GM10248 (cell line): Measurements from ENCODE around the gene CEP112.

Source experiments
- CTCF ChIA-PET: fragments of 300-600 bp; sonication (Branson Sonifier 250); formaldehyde crosslinking; extraction: SDS; loops from one replicate; lab custom pipeline; 2021; ENCODE audit warnings: antibody characterized with exemption; lab: Yijun Ruan, JAX
- POLR2A ChIA-PET: fragments of 350-650 bp; sonication (Branson Sonifier 250); formaldehyde crosslinking; extraction: SDS; loops from one replicate; lab custom pipeline; 2020; ENCODE audit warnings: antibody characterized with exemption; lab: Yijun Ruan, JAX
- DNase-seq: peaks from one replicate; pipeline ENCODE4 v3.0.0; 2012; ENCODE audit errors: extremely low spot score
- TF ChIP-seq, protein P1 (sequence below): IDR thresholded peaks from 2 replicates; pipeline ENCODE4 v1.5.1; 2012; ENCODE audit warnings: mild to moderate bottlenecking, low read depth; ENCODE audit errors: extremely low read depth, missing control alignments, control extremely low read depth

The CEP112 gene

GRCh38 chr17:65664696-65665095, 527.2 kb downstream of the CEP112 start:
- TF ChIP-seq, protein P1, sequence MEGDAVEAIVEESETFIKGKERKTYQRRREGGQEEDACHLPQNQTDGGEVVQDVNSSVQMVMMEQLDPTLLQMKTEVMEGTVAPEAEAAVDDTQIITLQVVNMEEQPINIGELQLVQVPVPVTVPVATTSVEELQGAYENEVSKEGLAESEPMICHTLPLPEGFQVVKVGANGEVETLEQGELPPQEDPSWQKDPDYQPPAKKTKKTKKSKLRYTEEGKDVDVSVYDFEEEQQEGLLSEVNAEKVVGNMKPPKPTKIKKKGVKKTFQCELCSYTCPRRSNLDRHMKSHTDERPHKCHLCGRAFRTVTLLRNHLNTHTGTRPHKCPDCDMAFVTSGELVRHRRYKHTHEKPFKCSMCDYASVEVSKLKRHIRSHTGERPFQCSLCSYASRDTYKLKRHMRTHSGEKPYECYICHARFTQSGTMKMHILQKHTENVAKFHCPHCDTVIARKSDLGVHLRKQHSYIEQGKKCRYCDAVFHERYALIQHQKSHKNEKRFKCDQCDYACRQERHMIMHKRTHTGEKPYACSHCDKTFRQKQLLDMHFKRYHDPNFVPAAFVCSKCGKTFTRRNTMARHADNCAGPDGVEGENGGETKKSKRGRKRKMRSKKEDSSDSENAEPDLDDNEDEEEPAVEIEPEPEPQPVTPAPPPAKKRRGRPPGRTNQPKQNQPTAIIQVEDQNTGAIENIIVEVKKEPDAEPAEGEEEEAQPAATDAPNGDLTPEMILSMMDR: no peak
- no peak for DNase-seq
- POLR2A ChIA-PET: no interaction called here
- CTCF ChIA-PET: interaction anchor here (0.7 kb wide), 1 partner anchor 9 kb away, joined by 3 read pairs; no protein-coding TSS in a partner anchor

GRCh38 chr17:65664266-65664665, 527.7 kb downstream of the CEP112 start:
- TF ChIP-seq, protein P1: no peak
- ChIA-PET POLR2A (no interaction called here), CTCF (interaction anchor here (1.0 kb wide), 1 partner anchor 8 kb away, joined by 3 read pairs; no protein-coding TSS in a partner anchor)
- no peak for DNase-seq

DNA sequence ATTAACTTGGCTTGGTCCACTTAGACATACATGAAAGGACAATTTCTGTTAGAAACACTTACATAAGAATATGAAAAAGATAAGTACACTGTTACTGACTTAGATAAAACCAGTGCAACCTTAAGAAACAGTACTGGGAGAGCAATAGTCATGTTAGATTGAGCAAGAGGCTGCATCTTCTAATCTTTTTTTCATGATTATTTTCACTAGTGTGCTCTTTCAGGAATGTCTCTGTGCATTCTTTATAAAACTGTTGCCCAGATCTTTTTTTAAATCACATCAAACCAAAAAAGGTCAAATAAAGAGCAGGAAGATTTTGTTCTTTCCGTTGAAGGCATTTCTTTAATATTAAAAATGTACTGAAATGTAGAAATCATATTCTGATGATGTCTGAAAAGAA, 529.7 kb downstream of the CEP112 start:
- POLR2A ChIA-PET: no interaction called here
- CTCF ChIA-PET: no interaction called here
- no peak for DNase-seq
- TF ChIP-seq, protein P1: no peak

DNA sequence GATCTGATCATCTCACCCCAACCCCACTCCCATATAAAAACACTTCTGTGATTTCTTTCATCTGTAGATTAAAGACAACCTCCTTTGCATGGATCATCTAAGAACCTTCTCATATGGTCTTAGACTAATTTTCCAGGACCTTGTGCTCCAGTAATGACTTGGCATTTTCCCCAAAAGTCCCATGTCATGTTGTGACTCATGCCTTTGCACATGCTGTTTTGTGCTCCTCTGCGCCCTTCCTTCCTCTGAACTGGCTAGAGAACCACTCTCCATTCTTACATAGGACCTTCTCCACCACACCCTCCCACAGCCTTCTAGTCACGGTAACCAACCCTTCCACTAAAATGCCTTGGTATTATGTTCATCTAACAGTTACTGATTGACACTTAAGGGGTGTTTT, 531.0 kb downstream of the CEP112 start:
- TF ChIP-seq, protein P1: no peak
- CTCF ChIA-PET: interaction anchor here (1.9 kb wide), 1 partner anchor 12 kb away, joined by 4 read pairs; no protein-coding TSS in a partner anchor
- POLR2A ChIA-PET: no interaction called here
- DNase-seq: no peak

- CTCF ChIA-PET: interaction anchor here (1.9 kb wide), 1 partner anchor 13 kb away, joined by 4 read pairs; no protein-coding TSS in a partner anchor
- no peak for DNase-seq
- TF ChIP-seq, protein P1: no peak
- POLR2A ChIA-PET: no interaction called here
These were observed 531.9 kb downstream of the CEP112 start for GRCh38 chr17:65660078-65660477.

- POLR2A ChIA-PET: no interaction called here
- no peak for DNase-seq
- CTCF ChIA-PET: interaction anchor here (1.9 kb wide), 1 partner anchor 13 kb away, joined by 4 read pairs; no protein-coding TSS in a partner anchor
- TF ChIP-seq, protein P1: no peak
These were observed 532.4 kb downstream of the CEP112 start for GRCh38 chr17:65659512-65659911.
